HepG2 (cell line): ENCODE data around the gene POLR2B. TPM values are rescaled to one million over a fixed set of nuclear protein-coding genes. Genes with fewer than 3 reads are reported as not detected.

Experiments used
- CREM ChIP-seq, 2 experiments: sonication (generic) in 1 of 2; formaldehyde crosslinking in 1 of 2; IDR thresholded peaks; 2 replicates each; pipeline versions ENCODE4 v1.4.0 to v1.6.1; 2016 to 2020; ENCODE audit warnings: antibody characterized with exemption in 1 of 2, mild to moderate bottlenecking in 1 of 2, missing genetic modification reagents in 1 of 2
- KAT7 ChIP-seq: IDR thresholded peaks from 2 replicates; pipeline ENCODE4 v1.6.1; 2018; ENCODE audit warnings: borderline replicate concordance, missing compliant biosample characterization
- MTF1 ChIP-seq: sonication (generic); formaldehyde crosslinking; IDR thresholded peaks from 2 replicates; pipeline ENCODE4 v1.5.0; 2020; ENCODE audit warnings: missing genetic modification reagents
- NFIB ChIP-seq: sonication (generic); formaldehyde crosslinking; IDR thresholded peaks from 2 replicates; pipeline ENCODE4 v1.9.0; 2021; ENCODE audit warnings: missing genetic modification reagents, mild to moderate bottlenecking, borderline replicate concordance
- ONECUT2 ChIP-seq: sonication (generic); formaldehyde crosslinking; IDR thresholded peaks from 2 replicates; pipeline ENCODE4 v1.4.0; 2020; ENCODE audit warnings: missing genetic modification reagents
- SIX1 ChIP-seq: sonication (generic); formaldehyde crosslinking; IDR thresholded peaks from 2 replicates; pipeline ENCODE4 v1.4.0; 2020; ENCODE audit warnings: missing genetic modification reagents, borderline replicate concordance
- TAF1 ChIP-seq: sonication (generic); formaldehyde crosslinking; IDR thresholded peaks from 2 replicates; pipeline ENCODE4 v1.4.0; 2020; ENCODE audit warnings: missing genetic modification reagents
- ZBTB3 ChIP-seq: sonication (generic); formaldehyde crosslinking; IDR thresholded peaks from 2 replicates; pipeline ENCODE4 v1.4.0; 2020; ENCODE audit warnings: low read depth, mild to moderate bottlenecking, moderate library complexity, missing genetic modification reagents, borderline replicate concordance
- ZFP90 ChIP-seq: sonication (generic); formaldehyde crosslinking; IDR thresholded peaks from 2 replicates; pipeline ENCODE4 v1.8.0; 2022; ENCODE audit warnings: missing genetic modification reagents, mild to moderate bottlenecking, inconsistent platforms, borderline replicate concordance
- ZMYM4 ChIP-seq: sonication (generic); formaldehyde crosslinking; IDR thresholded peaks from 2 replicates; pipeline ENCODE4 v1.8.1; 2023; ENCODE audit warnings: mild to moderate bottlenecking, missing genetic modification reagents
- ZNF30 ChIP-seq: sonication (generic); formaldehyde crosslinking; IDR thresholded peaks from 2 replicates; pipeline ENCODE4 v1.5.0; 2020; ENCODE audit warnings: mild to moderate bottlenecking, missing genetic modification reagents
- ZNF333 ChIP-seq: sonication (generic); formaldehyde crosslinking; IDR thresholded peaks from 2 replicates; pipeline ENCODE4 v1.4.0; 2020; ENCODE audit warnings: mild to moderate bottlenecking, missing genetic modification reagents, borderline replicate concordance
- polyA plus RNA-seq, 8 experiments: library from polyadenylated mRNA; depleted of rRNA in 3 of 8; stranded (reverse) in 7 of 8; unstranded in 1 of 8; fragments of >200 nt; fragmentation: Illumina TruSeq in 4 of 8; extraction: Trizol in 4 of 8; gene quantifications; 2 replicates each; pipeline versions ENCODE4 v1.2.1 to v1.2.3, GENCODE V29; 2011 to 2016; ENCODE audit warnings: low read depth in 4 of 8, missing spikeins in 1 of 8, mixed read lengths in 1 of 8; ENCODE audit not compliant: insufficient read depth in 1 of 8
- total RNA-seq, 5 experiments: library from RNA; depleted of rRNA; stranded (reverse); fragments of >200 nt; fragmentation: Illumina TruSeq; extraction: Trizol; gene quantifications; 2 replicates each; pipeline ENCODE4 v1.2.3, GENCODE V29; 2016; ENCODE audit warnings: low read depth in 1 of 5
- TF ChIP-seq, protein P1 (sequence below): IDR thresholded peaks from 2 replicates; pipeline ENCODE4 v1.4.0; 2020; ENCODE audit warnings: mild to moderate bottlenecking, missing genetic modification reagents
- TF ChIP-seq, protein P2 (sequence below): sonication (generic); formaldehyde crosslinking; IDR thresholded peaks from 2 replicates; pipeline ENCODE4 v1.4.0; 2020; ENCODE audit warnings: missing genetic modification reagents, borderline replicate concordance
- TF ChIP-seq, protein P3 (sequence below): IDR thresholded peaks from 2 replicates; pipeline ENCODE4 v1.6.1; 2016; ENCODE audit warnings: missing genetic modification reagents, missing compliant biosample characterization
- TF ChIP-seq, protein P4 (sequence below), 2 experiments: sonication (generic) in 1 of 2; formaldehyde crosslinking in 1 of 2; IDR thresholded peaks; 2 replicates each; pipeline versions ENCODE4 v1.4.0 to v1.6.1; 2018 to 2020; ENCODE audit warnings: missing genetic modification reagents in 2 of 2, borderline replicate concordance in 1 of 2, low read depth in 1 of 2, mild to moderate bottlenecking in 1 of 2, missing biosample characterization in 1 of 2
- TF ChIP-seq, protein P5 (sequence below): sonication (generic); formaldehyde crosslinking; conservative IDR thresholded peaks from 2 replicates; pipeline ENCODE4 v1.5.0; 2020; ENCODE audit warnings: missing genetic modification reagents

The POLR2B gene
- total and polyA plus RNA-seq, 2 of the 13 experiments (the other 11 are each of a cell fraction or from before 2014, with no cell fraction given) = 70.6 to 116 TPM

DNA sequence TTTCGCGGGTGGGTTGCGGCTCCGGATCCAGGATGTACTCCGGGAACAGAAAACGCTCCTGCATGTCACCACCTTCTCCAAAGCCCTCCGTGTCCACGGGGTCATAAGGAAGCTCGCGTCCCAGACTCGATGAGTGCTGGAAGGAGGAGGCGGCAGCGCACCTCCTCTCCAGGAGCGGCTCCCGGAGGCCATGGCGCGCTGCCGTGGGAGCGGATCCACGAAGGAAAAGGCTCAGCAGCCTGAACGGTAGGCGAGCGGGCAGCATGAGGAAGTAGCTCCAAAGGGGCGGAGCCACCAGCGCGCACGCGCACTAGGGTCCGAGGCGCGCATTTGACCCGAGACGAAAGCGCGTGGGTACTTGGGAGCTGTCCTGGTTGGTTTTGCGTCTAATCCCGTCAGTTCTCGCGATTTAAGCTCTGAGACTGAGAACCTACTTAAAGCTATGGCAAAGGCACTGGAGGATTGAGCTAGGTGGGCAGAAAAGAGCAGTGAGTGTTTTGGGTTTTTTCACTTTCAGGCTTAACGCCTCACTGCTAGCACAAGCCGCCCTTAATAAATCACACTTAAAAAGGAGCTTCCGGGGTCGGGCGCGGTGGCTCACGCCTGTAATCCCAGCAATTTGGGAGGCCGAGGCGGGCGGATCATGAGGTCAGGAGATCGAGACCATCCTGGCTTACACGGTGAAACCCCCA is 1.2 kb upstream of the POLR2B start, which contains the start of gene NOA1 (continued):
- TF ChIP-seq, protein P1, sequence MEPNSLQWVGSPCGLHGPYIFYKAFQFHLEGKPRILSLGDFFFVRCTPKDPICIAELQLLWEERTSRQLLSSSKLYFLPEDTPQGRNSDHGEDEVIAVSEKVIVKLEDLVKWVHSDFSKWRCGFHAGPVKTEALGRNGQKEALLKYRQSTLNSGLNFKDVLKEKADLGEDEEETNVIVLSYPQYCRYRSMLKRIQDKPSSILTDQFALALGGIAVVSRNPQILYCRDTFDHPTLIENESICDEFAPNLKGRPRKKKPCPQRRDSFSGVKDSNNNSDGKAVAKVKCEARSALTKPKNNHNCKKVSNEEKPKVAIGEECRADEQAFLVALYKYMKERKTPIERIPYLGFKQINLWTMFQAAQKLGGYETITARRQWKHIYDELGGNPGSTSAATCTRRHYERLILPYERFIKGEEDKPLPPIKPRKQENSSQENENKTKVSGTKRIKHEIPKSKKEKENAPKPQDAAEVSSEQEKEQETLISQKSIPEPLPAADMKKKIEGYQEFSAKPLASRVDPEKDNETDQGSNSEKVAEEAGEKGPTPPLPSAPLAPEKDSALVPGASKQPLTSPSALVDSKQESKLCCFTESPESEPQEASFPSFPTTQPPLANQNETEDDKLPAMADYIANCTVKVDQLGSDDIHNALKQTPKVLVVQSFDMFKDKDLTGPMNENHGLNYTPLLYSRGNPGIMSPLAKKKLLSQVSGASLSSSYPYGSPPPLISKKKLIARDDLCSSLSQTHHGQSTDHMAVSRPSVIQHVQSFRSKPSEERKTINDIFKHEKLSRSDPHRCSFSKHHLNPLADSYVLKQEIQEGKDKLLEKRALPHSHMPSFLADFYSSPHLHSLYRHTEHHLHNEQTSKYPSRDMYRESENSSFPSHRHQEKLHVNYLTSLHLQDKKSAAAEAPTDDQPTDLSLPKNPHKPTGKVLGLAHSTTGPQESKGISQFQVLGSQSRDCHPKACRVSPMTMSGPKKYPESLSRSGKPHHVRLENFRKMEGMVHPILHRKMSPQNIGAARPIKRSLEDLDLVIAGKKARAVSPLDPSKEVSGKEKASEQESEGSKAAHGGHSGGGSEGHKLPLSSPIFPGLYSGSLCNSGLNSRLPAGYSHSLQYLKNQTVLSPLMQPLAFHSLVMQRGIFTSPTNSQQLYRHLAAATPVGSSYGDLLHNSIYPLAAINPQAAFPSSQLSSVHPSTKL (CRISPR knock-in tag) = no peak
- TF ChIP-seq ZFP90 (0 out of 2 replicates have a peak, but pooled peaks have one; percentile 66), KAT7 (CRISPR knock-in tag) (no peak; the same call in 1 of the 2 replicates), ZNF30 (CRISPR knock-in tag) (0 out of 2 replicates have a peak, but pooled peaks have one; percentile 35), NFIB (CRISPR knock-in tag) (no peak), ZMYM4 (CRISPR knock-in tag) (peak; percentile 81), ZBTB3 (CRISPR knock-in tag) (0 out of 2 replicates have a peak, but pooled peaks have one; percentile 7), MTF1 (CRISPR knock-in tag) (no peak), SIX1 (CRISPR knock-in tag) (no peak), TAF1 (CRISPR knock-in tag) (peak; percentile 75), CREM (IDR thresholded peaks at IDR 0.05) (peak; percentile 72), CREM (CRISPR knock-in tag; IDR thresholded peaks at IDR 0.05) (no peak), ONECUT2 (no peak), ZNF333 (0 out of 2 replicates have a peak, but pooled peaks have one; percentile 13)
- TF ChIP-seq, protein P2, sequence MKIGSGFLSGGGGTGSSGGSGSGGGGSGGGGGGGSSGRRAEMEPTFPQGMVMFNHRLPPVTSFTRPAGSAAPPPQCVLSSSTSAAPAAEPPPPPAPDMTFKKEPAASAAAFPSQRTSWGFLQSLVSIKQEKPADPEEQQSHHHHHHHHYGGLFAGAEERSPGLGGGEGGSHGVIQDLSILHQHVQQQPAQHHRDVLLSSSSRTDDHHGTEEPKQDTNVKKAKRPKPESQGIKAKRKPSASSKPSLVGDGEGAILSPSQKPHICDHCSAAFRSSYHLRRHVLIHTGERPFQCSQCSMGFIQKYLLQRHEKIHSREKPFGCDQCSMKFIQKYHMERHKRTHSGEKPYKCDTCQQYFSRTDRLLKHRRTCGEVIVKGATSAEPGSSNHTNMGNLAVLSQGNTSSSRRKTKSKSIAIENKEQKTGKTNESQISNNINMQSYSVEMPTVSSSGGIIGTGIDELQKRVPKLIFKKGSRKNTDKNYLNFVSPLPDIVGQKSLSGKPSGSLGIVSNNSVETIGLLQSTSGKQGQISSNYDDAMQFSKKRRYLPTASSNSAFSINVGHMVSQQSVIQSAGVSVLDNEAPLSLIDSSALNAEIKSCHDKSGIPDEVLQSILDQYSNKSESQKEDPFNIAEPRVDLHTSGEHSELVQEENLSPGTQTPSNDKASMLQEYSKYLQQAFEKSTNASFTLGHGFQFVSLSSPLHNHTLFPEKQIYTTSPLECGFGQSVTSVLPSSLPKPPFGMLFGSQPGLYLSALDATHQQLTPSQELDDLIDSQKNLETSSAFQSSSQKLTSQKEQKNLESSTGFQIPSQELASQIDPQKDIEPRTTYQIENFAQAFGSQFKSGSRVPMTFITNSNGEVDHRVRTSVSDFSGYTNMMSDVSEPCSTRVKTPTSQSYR = no peak
- TF ChIP-seq, protein P3, sequence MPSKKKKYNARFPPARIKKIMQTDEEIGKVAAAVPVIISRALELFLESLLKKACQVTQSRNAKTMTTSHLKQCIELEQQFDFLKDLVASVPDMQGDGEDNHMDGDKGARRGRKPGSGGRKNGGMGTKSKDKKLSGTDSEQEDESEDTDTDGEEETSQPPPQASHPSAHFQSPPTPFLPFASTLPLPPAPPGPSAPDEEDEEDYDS = peak; percentile 100
- TF ChIP-seq, protein P4, sequence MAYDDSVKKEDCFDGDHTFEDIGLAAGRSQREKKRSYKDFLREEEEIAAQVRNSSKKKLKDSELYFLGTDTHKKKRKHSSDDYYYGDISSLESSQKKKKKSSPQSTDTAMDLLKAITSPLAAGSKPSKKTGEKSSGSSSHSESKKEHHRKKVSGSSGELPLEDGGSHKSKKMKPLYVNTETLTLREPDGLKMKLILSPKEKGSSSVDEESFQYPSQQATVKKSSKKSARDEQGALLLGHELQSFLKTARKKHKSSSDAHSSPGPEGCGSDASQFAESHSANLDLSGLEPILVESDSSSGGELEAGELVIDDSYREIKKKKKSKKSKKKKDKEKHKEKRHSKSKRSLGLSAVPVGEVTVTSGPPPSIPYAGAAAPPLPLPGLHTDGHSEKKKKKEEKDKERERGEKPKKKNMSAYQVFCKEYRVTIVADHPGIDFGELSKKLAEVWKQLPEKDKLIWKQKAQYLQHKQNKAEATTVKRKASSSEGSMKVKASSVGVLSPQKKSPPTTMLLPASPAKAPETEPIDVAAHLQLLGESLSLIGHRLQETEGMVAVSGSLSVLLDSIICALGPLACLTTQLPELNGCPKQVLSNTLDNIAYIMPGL (CRISPR knock-in tag; IDR thresholded peaks at IDR 0.05; ENCODE audit: borderline replicate concordance in 1 of 2, low read depth in 1 of 2) = peak in 1 of 2 experiments; percentile 62; a peak in 2 of 4 replicates
- TF ChIP-seq, protein P5, sequence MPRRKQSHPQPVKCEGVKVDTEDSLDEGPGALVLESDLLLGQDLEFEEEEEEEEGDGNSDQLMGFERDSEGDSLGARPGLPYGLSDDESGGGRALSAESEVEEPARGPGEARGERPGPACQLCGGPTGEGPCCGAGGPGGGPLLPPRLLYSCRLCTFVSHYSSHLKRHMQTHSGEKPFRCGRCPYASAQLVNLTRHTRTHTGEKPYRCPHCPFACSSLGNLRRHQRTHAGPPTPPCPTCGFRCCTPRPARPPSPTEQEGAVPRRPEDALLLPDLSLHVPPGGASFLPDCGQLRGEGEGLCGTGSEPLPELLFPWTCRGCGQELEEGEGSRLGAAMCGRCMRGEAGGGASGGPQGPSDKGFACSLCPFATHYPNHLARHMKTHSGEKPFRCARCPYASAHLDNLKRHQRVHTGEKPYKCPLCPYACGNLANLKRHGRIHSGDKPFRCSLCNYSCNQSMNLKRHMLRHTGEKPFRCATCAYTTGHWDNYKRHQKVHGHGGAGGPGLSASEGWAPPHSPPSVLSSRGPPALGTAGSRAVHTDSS (CRISPR knock-in tag) = no peak
